ENCODE results near the gene CRYBA1. TPM values are rescaled to one million over a fixed set of nuclear protein-coding genes. Genes with fewer than 3 reads are reported as not detected.

The CRYBA1 gene
- total and polyA plus RNA-seq, 8 donors, result not detected

DNA sequence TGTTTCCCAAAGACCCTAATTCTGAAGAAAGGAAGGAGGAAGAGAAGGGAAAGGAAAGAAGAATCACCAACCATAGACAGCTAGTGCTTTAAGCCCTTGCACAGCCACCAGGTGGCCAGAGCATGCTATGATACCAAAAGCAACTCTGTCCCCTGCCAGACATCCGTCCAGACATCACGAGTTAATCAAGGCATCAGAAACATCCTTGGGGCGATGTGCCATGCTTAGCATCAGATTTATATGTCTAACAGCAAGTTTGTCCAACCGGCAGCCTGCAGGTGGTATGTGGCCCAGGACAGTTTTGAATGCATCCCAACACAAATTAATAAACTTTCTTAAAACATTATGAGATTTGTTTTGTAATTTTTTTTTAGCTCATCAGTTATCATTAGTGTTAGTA, 2.9 kb upstream of the CRYBA1 start:
- Histone ChIP-seq H3K27ac (no peak overlapping the region), H3K4me3 (no peak overlapping the region), H3K4me1 (peaks cover 3 to 19% of the 10 kb centered on the region in 2 donors), H3K27me3 (no peaks in the 10 kb centered on the region), H3K36me3 (no peaks in the 10 kb centered on the region), H3K9me3 (no peaks in the 10 kb centered on the region)
- TF ChIP-seq, protein P1, sequence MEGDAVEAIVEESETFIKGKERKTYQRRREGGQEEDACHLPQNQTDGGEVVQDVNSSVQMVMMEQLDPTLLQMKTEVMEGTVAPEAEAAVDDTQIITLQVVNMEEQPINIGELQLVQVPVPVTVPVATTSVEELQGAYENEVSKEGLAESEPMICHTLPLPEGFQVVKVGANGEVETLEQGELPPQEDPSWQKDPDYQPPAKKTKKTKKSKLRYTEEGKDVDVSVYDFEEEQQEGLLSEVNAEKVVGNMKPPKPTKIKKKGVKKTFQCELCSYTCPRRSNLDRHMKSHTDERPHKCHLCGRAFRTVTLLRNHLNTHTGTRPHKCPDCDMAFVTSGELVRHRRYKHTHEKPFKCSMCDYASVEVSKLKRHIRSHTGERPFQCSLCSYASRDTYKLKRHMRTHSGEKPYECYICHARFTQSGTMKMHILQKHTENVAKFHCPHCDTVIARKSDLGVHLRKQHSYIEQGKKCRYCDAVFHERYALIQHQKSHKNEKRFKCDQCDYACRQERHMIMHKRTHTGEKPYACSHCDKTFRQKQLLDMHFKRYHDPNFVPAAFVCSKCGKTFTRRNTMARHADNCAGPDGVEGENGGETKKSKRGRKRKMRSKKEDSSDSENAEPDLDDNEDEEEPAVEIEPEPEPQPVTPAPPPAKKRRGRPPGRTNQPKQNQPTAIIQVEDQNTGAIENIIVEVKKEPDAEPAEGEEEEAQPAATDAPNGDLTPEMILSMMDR (IDR thresholded peaks at IDR 0.05), result no peak
- intact Hi-C loops (cut with DNase I), result no loop called here
- DNase-seq, result no peak
- no peak for ATAC-seq

DNA sequence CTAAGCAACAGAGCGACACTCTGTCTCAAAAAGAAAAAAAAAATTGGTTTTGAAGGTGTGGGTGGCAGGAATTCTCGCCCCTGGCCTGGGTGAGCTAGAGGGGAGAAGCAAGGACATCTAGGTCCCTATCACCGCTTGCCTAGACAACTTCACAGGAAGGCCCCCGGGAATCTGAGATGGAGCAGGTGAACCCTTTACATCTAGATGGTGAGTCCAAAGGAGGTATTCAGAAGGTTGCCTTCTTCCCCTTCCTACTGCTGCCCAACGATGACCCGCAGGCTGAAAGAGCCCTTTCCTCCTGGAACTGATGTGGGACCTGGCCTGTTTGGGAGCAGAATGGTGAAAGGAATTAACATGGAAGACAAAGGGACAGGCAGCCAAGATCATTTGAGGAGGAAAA, 1.3 kb upstream of the CRYBA1 start:
- TF ChIP-seq, protein P1 (IDR thresholded peaks at IDR 0.05), result no peak
- peaks cover 3 to 15% of the 10 kb centered on the region in 2 donors for H3K4me1 ChIP-seq
- no peak overlapping the region for H3K27ac ChIP-seq
- intact Hi-C loops (cut with DNase I), result no loop called here
- no peaks in the 10 kb centered on the region for H3K27me3 ChIP-seq
- no peaks in the 10 kb centered on the region for H3K9me3 ChIP-seq
- no peaks in the 10 kb centered on the region for H3K36me3 ChIP-seq
- H3K4me3 ChIP-seq, result no peak overlapping the region
- DNase-seq (no peak), ATAC-seq (no peak)

DNA sequence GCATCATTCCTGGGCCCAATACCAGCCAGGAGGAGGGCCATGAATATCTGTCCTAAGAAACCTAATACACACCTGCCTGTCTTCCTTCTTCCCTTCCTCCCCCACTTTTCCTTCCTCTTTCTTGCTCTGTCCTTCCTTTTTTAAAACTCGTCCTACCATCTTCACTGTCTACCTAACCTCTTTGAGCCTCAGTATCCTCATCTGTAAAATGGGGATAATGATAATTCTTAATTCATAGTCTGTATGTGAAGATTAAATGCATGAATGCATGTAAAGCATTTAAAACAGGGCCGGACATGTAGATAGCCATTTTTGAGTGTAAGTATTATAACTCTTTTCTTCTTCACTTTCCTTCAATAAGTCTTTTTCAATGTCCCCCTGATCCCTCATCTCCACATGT, 560 bp downstream of the CRYBA1 start:
- intact Hi-C loops (cut with DNase I), result no loop called here
- no peak overlapping the region for H3K4me3 ChIP-seq
- ATAC-seq (no peak), DNase-seq (no peak)
- TF ChIP-seq, protein P1 (IDR thresholded peaks at IDR 0.05), result no peak
- no peaks in the 10 kb centered on the region for H3K36me3 ChIP-seq
- no peaks in the 10 kb centered on the region for H3K9me3 ChIP-seq
- H3K27ac ChIP-seq, result no peak overlapping the region
- H3K27me3 ChIP-seq, result no peaks in the 10 kb centered on the region
- H3K4me1 ChIP-seq, result no peaks in the 10 kb centered on the region

DNA sequence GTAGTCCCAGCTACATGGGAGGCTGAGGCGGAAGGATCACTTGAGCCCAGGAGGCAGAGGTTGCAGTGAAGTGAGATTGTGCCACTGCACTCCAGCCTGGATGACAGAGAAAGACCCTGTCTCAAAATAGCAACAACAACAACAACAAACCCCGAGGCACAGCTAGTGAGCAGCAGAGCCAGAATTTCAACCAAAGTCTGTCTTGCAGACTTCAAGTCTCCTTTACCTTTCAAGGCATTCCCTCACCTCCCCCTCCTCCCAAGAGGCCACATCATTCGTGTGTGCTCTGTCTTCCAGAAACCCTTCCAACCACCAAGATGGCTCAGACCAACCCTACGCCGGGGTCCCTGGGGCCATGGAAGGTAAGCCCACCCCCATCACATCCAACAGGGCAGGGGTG, 2.2 kb downstream of the CRYBA1 start:
- TF ChIP-seq, protein P1 (IDR thresholded peaks at IDR 0.05), result no peak
- H3K27ac ChIP-seq, result no peak overlapping the region
- intact Hi-C loops (cut with DNase I), result no loop called here
- no peaks in the 10 kb centered on the region for H3K27me3 ChIP-seq
- H3K36me3 ChIP-seq, result no peaks in the 10 kb centered on the region
- no peaks in the 10 kb centered on the region for H3K9me3 ChIP-seq
- H3K4me1 ChIP-seq, result peaks cover 0 to 6% of the 10 kb centered on the region in 2 donors
- H3K4me3 ChIP-seq, result no peak overlapping the region
- no peak for ATAC-seq
- DNase-seq, result no peak

DNA sequence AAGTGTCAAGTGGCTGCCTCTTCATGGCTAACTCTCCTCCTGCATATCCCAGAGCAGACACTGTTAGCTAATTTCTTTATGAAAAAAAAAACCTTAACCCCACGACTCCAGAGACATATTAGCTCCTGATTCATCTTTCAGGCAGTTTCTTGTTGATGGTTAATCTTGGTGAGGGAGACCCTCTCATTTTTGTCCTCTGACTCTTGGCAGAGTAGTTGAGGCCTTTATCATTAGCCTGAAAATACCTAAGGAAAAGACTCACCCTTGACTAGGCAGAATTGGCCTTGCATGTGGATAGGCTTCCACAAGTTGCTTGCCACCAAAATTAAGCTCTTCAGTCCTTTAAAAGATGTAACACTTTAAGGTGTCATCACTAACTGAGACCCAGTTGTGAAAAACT, 4.0 kb downstream of the CRYBA1 start:
- Histone ChIP-seq H3K27me3 (no peaks in the 10 kb centered on the region), H3K4me1 (peaks cover 3 to 18% of the 10 kb centered on the region in 2 donors), H3K36me3 (peaks cover 0 to 6% of the 10 kb centered on the region in 2 donors), H3K27ac (no peak overlapping the region), H3K9me3 (no peaks in the 10 kb centered on the region), H3K4me3 (no peak overlapping the region)
- TF ChIP-seq, protein P1 (IDR thresholded peaks at IDR 0.05), result no peak
- intact Hi-C loops (cut with DNase I), result no loop called here
- no peak for ATAC-seq
- no peak for DNase-seq

Data from left lung (tissue), 10 donors.